Measurements from ENCODE around the gene GALNT14.

DNA sequence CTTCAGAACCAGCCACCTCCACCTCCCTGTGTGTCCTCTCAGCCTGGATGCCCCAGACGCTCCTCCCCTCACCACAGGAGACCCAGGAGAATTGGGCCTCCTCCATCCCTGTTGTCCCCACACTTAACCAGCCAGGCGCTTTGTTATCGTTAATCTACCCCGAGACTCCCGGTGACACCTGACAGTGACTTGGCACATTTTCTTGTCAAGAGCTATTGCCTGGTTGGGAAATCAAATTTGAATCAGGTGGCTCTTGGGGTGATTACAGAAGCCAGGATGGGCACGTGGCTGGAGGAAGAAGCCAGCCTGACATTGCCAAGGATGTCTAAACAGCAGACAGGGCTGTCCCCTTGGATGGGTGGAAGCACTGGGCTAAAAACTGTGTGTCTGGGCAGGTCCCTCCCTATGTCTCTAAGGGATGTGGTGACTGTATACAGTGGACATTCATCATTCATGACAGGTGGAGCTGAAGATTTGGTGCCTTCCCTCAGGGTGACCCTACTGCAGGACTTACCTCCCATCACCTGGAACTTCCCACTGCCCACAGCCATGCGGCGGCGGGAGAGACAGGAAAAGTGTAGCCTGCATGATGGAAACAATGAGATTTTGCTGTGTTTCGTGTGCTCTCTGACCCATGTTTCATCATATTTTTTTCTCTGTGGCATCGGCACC lies 173.8 kb downstream of the GALNT14 start:
- TF ChIP-seq, protein P1, sequence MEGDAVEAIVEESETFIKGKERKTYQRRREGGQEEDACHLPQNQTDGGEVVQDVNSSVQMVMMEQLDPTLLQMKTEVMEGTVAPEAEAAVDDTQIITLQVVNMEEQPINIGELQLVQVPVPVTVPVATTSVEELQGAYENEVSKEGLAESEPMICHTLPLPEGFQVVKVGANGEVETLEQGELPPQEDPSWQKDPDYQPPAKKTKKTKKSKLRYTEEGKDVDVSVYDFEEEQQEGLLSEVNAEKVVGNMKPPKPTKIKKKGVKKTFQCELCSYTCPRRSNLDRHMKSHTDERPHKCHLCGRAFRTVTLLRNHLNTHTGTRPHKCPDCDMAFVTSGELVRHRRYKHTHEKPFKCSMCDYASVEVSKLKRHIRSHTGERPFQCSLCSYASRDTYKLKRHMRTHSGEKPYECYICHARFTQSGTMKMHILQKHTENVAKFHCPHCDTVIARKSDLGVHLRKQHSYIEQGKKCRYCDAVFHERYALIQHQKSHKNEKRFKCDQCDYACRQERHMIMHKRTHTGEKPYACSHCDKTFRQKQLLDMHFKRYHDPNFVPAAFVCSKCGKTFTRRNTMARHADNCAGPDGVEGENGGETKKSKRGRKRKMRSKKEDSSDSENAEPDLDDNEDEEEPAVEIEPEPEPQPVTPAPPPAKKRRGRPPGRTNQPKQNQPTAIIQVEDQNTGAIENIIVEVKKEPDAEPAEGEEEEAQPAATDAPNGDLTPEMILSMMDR (conservative IDR thresholded peaks at IDR 0.05 in 1 of 2, IDR thresholded peaks at IDR 0.05 in 1 of 2; ENCODE audit: low read depth in 1 of 2, low read length in 2 of 2) = no peak
- TF ChIP-seq EZH2 (IDR thresholded peaks at IDR 0.05; ENCODE audit: low read length, missing control alignments) = no peak

All from fibroblast of lung (primary cell).